Stimulated activated naive CD8-positive, alpha-beta T cell treated with anti-CD3 and anti-CD28 coated beads, Interleukin-15, amount 100 ng/mL, for 72 hours (primary cell): ENCODE data around the gene LRRC40.

Experiments used
- ATAC-seq: fragments of 150-1000 bp; cut with Tn5 transposase; 2 replicates; pipeline ENCODE4 v1.10.0; 2021; ENCODE audit warnings: mild to moderate bottlenecking, moderate library complexity
- DNase-seq, 2 donors: peaks; one replicate each; pipeline ENCODE4 v3.0.0; 2021 to 2022
- H3K27ac Mint-ChIP-seq, 2 donors: one replicate each; pipeline ENCODE4 v1.8.0; 2022; ENCODE audit warnings: mild to moderate bottlenecking in 2 of 2, mixed read lengths in 2 of 2, moderate library complexity in 2 of 2
- H3K27me3 Mint-ChIP-seq: one replicate; pipeline ENCODE4 v1.8.0; 2022; ENCODE audit warnings: mixed read lengths
- H3K4me1 Mint-ChIP-seq: one replicate; pipeline ENCODE4 v1.8.0; 2022; ENCODE audit warnings: mild to moderate bottlenecking, mixed read lengths
- H3K4me3 Mint-ChIP-seq, 2 donors: one replicate each; pipeline ENCODE4 v1.8.0; 2022; ENCODE audit warnings: mild to moderate bottlenecking in 2 of 2, mixed read lengths in 2 of 2, moderate library complexity in 1 of 2
- H3K9me3 Mint-ChIP-seq, 2 donors: one replicate each; pipeline ENCODE4 v1.8.0; 2022; ENCODE audit warnings: mixed read lengths in 2 of 2

LRRC40 gene

GRCh38 chr1:70169018-70169839 is 36.1 kb downstream of the LRRC40 start:
- ATAC-seq (peak; percentile 42), DNase-seq (no peak)
- Mint-ChIP-seq H3K27ac (peak overlapping the region in 1 of 2 donors; percentile 27), H3K4me1 (peaks cover 10% of the 10 kb centered on the region), H3K9me3 (no peaks in the 10 kb centered on the region), H3K4me3 (no peak overlapping the region), H3K27me3 (no peaks in the 10 kb centered on the region)

GRCh38 chr1:70168283-70168682 is 37.1 kb downstream of the LRRC40 start:
- ATAC-seq: no peak
- H3K9me3 Mint-ChIP-seq: no peaks in the 10 kb centered on the region

GRCh38 chr1:70164350-70164749 is 41.0 kb downstream of the LRRC40 start:
- Mint-ChIP-seq H3K4me3 (no peak overlapping the region), H3K27ac (no peak overlapping the region), H3K9me3 (no peaks in the 10 kb centered on the region), H3K4me1 (peaks cover under 1% of the 10 kb centered on the region), H3K27me3 (no peaks in the 10 kb centered on the region)
- DNase-seq: no peak
- no peak for ATAC-seq

More at GRCh38 chr1:70168283-70168682, 37.1 kb downstream of the LRRC40 start:
- DNase-seq: no peak
- no peak overlapping the region for H3K4me3 Mint-ChIP-seq
- H3K27me3 Mint-ChIP-seq: no peaks in the 10 kb centered on the region
- H3K27ac Mint-ChIP-seq: no peak overlapping the region
- peaks cover 10% of the 10 kb centered on the region for H3K4me1 Mint-ChIP-seq

- H3K4me3 Mint-ChIP-seq: no peak overlapping the region
- ATAC-seq (no peak), DNase-seq (no peak)
- no peaks in the 10 kb centered on the region for H3K9me3 Mint-ChIP-seq
- H3K27me3 Mint-ChIP-seq: no peaks in the 10 kb centered on the region
- no peak overlapping the region for H3K27ac Mint-ChIP-seq
- H3K4me1 Mint-ChIP-seq: no peaks in the 10 kb centered on the region
These were observed 48.8 kb downstream of the LRRC40 start for GRCh38 chr1:70156529-70157120.

DNA sequence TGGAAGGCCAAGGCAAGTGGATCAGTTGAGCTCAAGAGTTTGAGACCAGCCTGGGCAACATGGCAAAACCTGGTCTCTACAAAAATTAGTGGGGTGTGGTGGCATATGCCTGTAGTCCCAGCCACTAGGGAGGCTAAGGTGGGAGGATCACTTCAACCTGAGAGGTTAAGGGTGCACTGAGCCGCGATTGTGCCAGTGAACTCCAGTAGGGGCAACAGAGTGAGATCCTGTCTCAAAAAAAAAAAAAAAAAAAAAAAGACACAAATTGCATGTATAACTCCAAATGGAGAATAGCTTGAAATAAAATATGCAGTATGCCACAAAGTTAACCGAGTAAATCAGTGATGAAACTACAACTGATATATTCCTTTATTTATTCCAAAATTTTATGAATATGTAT is 51.6 kb downstream of the LRRC40 start:
- ATAC-seq (peak; percentile 48), DNase-seq (no peak)
- Mint-ChIP-seq H3K9me3 (no peaks in the 10 kb centered on the region), H3K27ac (no peak overlapping the region), H3K4me1 (no peaks in the 10 kb centered on the region), H3K27me3 (no peaks in the 10 kb centered on the region), H3K4me3 (no peak overlapping the region)

- no peak overlapping the region for H3K4me3 Mint-ChIP-seq
- H3K9me3 Mint-ChIP-seq: no peaks in the 10 kb centered on the region
- DNase-seq (no peak), ATAC-seq (no peak)
- no peaks in the 10 kb centered on the region for H3K4me1 Mint-ChIP-seq
- H3K27me3 Mint-ChIP-seq: no peaks in the 10 kb centered on the region
- peak overlapping the region in 1 of 2 donors; percentile 63 for H3K27ac Mint-ChIP-seq
These were observed 54.9 kb downstream of the LRRC40 start for GRCh38 chr1:70150444-70150843.

DNA sequence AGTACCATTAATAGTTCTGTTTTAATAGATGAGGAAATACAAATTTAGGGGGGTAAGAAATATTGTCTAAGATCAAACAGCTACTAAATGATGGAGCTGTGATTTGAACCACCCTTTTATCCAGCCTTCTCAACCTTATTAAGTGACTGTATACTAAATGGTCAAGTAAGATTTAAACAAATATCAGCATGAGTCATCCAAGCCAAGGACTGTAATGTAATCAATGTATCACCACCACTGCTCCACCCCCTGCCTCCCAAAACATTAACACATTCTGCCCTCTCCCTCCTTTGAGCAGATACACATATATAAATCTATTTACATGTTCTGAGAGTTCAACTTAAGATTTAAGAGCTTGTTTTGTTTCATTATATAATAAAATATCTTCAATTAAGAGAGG is 58.9 kb downstream of the LRRC40 start:
- H3K4me3 Mint-ChIP-seq: no peak overlapping the region
- H3K27me3 Mint-ChIP-seq: no peaks in the 10 kb centered on the region
- ATAC-seq: no peak
- H3K9me3 Mint-ChIP-seq: no peaks in the 10 kb centered on the region
- no peaks in the 10 kb centered on the region for H3K4me1 Mint-ChIP-seq
- H3K27ac Mint-ChIP-seq: no peak overlapping the region
- no peak for DNase-seq

GRCh38 chr1:70143048-70143659 is 62.2 kb downstream of the LRRC40 start:
- H3K27ac Mint-ChIP-seq: no peak overlapping the region
- no peak overlapping the region for H3K4me3 Mint-ChIP-seq
- no peaks in the 10 kb centered on the region for H3K4me1 Mint-ChIP-seq
- DNase-seq (no peak), ATAC-seq (no peak)
- H3K9me3 Mint-ChIP-seq: no peaks in the 10 kb centered on the region
- no peaks in the 10 kb centered on the region for H3K27me3 Mint-ChIP-seq

- ATAC-seq: no peak
- H3K4me3 Mint-ChIP-seq: no peak overlapping the region
- no peaks in the 10 kb centered on the region for H3K27me3 Mint-ChIP-seq
- no peaks in the 10 kb centered on the region for H3K9me3 Mint-ChIP-seq
- DNase-seq: no peak
- H3K27ac Mint-ChIP-seq: no peak overlapping the region
- no peaks in the 10 kb centered on the region for H3K4me1 Mint-ChIP-seq
These were observed 63.3 kb downstream of the LRRC40 start for GRCh38 chr1:70142075-70142474.

- Mint-ChIP-seq H3K27me3 (no peaks in the 10 kb centered on the region), H3K4me3 (no peak overlapping the region), H3K27ac (no peak overlapping the region), H3K9me3 (no peaks in the 10 kb centered on the region), H3K4me1 (no peaks in the 10 kb centered on the region)
- DNase-seq (no peak), ATAC-seq (no peak)
These were observed 64.5 kb downstream of the LRRC40 start for GRCh38 chr1:70140894-70141293.

DNA sequence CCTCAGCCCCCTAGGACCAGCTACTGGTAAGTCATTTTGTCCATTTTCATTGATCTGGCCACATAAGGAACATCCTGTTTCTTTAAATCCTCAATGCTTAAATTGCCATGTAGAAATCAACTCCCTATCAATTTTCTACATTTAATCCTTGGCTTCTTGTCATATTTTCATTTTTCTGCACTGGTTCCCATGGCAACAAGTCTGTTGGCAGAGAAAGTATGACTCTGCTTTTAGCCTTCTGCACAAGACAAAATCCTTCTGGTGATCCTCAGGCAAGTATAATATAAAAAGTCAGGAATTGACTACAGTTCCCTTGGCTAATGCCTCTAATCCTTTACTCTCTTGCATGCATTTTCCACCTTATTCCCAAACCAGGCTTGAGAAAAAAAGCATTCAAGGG is 65.0 kb downstream of the LRRC40 start:
- Mint-ChIP-seq H3K4me3 (no peak overlapping the region), H3K27me3 (no peaks in the 10 kb centered on the region), H3K4me1 (no peaks in the 10 kb centered on the region), H3K27ac (no peak overlapping the region), H3K9me3 (no peaks in the 10 kb centered on the region)
- ATAC-seq (no peak), DNase-seq (no peak)

- ATAC-seq: no peak
- DNase-seq: no peak
- Mint-ChIP-seq H3K27ac (no peak overlapping the region), H3K4me1 (peaks cover 5% of the 10 kb centered on the region), H3K27me3 (no peaks in the 10 kb centered on the region), H3K9me3 (no peaks in the 10 kb centered on the region), H3K4me3 (no peak overlapping the region)
These were observed 71.2 kb downstream of the LRRC40 start for GRCh38 chr1:70134148-70134547.

- DNase-seq (no peak), ATAC-seq (no peak)
- H3K27ac Mint-ChIP-seq: no peak overlapping the region
- no peak overlapping the region for H3K4me3 Mint-ChIP-seq
- H3K9me3 Mint-ChIP-seq: no peaks in the 10 kb centered on the region
- H3K27me3 Mint-ChIP-seq: peaks cover 10% of the 10 kb centered on the region
- no peaks in the 10 kb centered on the region for H3K4me1 Mint-ChIP-seq
These were observed 88.3 kb downstream of the LRRC40 start for GRCh38 chr1:70117046-70117445.

DNA sequence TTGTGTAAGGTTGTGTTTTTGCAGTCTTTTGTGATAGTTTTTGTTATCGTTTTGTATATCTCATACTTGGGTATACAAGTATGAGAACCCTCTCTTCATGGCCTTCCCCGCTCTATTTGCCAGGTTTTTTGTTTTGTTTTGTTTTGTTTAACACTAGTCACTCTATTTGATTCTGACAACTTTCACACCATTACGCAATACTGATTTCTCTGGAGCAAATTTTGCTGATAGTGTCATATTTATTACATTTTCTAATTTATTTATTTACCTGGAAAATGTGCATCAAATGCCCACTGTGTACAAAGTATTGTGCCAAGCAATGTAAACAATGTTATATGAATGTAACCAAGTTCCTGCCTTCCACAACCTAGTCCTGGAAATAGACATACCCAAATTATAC is 90.1 kb downstream of the LRRC40 start:
- H3K27me3 Mint-ChIP-seq: peaks cover 13% of the 10 kb centered on the region
- DNase-seq (no peak), ATAC-seq (no peak)
- no peak overlapping the region for H3K4me3 Mint-ChIP-seq
- H3K4me1 Mint-ChIP-seq: no peaks in the 10 kb centered on the region
- H3K27ac Mint-ChIP-seq: no peak overlapping the region
- H3K9me3 Mint-ChIP-seq: no peaks in the 10 kb centered on the region

DNA sequence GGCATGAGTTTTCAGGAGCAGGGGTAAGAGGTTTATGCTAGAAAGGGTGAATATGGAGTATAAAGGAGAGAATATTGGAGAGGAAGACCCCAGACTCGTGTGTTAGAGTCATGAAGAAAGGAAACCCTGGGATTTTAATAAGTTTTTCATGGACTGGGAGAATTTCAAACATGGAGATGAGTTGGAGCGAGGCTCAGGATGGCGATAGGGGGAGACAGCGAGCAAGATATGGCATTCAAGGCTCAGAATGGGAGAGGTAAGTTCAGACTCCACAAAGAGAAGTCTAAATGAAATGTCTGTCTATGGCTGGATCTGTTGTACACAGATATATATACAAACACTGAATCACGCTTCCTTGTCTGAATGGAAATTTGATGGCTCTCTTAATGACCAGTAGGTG is 92.5 kb downstream of the LRRC40 start:
- no peak for ATAC-seq
- DNase-seq: no peak
- no peaks in the 10 kb centered on the region for H3K9me3 Mint-ChIP-seq
- H3K27ac Mint-ChIP-seq: no peak overlapping the region
- no peaks in the 10 kb centered on the region for H3K4me1 Mint-ChIP-seq
- H3K4me3 Mint-ChIP-seq: no peak overlapping the region
- peaks cover 17% of the 10 kb centered on the region for H3K27me3 Mint-ChIP-seq

DNA sequence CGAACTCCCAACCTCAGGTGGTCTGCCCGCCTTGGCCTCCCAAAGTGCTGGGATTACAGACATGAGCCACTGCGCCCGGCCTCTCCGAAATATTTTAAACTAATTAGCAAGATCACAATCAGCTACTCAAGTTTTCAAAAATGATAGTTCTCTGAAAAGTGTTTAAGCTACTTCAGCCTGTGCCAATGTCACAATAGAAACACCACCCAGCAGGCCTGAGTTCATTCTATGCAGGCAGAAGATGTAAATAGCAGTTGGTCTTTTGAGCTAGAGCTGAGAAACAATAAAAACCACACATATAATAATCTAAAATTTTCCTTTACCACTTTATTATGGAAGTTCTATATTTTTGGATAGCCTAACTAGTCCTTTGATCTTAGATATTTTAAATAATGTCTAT is 96.1 kb downstream of the LRRC40 start:
- ATAC-seq: no peak
- peaks cover 17% of the 10 kb centered on the region for H3K27me3 Mint-ChIP-seq
- no peaks in the 10 kb centered on the region for H3K9me3 Mint-ChIP-seq
- no peak overlapping the region for H3K4me3 Mint-ChIP-seq
- DNase-seq: no peak
- no peaks in the 10 kb centered on the region for H3K4me1 Mint-ChIP-seq
- H3K27ac Mint-ChIP-seq: no peak overlapping the region
